ENCODE measurements around the gene DGKI. TPM values are rescaled to one million over a fixed set of nuclear protein-coding genes. Genes with fewer than 3 reads are reported as not detected.
A peak's percentile ranks its signal among the peaks of the same experiment; 100 is the strongest.

The DGKI gene
- total RNA-seq, 4 donors from 2014 or later = 0.42 to 6.2 (median 2.0) TPM

GRCh38 chr7:137619181-137619580, 227.6 kb downstream of the DGKI start:
- TF ChIP-seq EP300 (IDR thresholded peaks at IDR 0.05) = no peak
- Histone ChIP-seq H3K27ac (no peak overlapping the region), H3K27me3 (no peaks in the 10 kb centered on the region), H3K36me3 (no peaks in the 10 kb centered on the region), H3K9me3 (no peaks in the 10 kb centered on the region), H3K4me1 (no peaks in the 10 kb centered on the region), H3K4me3 (no peak overlapping the region)
- no peak for DNase-seq (ENCODE audit: low spot score in 2 of 2)
- WGBS = 80% methylated on average over 1 of the region's 1 CpG

GRCh38 chr7:137618748-137619147, 228.0 kb downstream of the DGKI start:
- Histone ChIP-seq H3K9me3 (no peaks in the 10 kb centered on the region), H3K4me3 (no peak overlapping the region), H3K27me3 (no peaks in the 10 kb centered on the region), H3K4me1 (no peaks in the 10 kb centered on the region), H3K36me3 (no peaks in the 10 kb centered on the region), H3K27ac (no peak overlapping the region)
- 93% methylated on average over 1 of the region's 1 CpG for WGBS
- TF ChIP-seq POLR2AphosphoS5 (IDR thresholded peaks at IDR 0.05) (no peak), POLR2A (IDR thresholded peaks at IDR 0.05) (no peak), EP300 (IDR thresholded peaks at IDR 0.05) (no peak), CTCF (IDR thresholded peaks at IDR 0.05) (no peak)
- no peak for DNase-seq (ENCODE audit: low spot score in 2 of 2)

- TF ChIP-seq POLR2AphosphoS5 (IDR thresholded peaks at IDR 0.05) (no peak), CTCF (IDR thresholded peaks at IDR 0.05) (no peak), EP300 (IDR thresholded peaks at IDR 0.05) (no peak), POLR2A (IDR thresholded peaks at IDR 0.05) (no peak)
- no peak overlapping the region for H3K4me3 ChIP-seq
- WGBS = 88% methylated on average over 3 of the region's 3 CpGs
- peaks cover 8% of the 10 kb centered on the region for H3K27me3 ChIP-seq
- H3K9me3 ChIP-seq = no peaks in the 10 kb centered on the region
- H3K27ac ChIP-seq = no peak overlapping the region
- H3K36me3 ChIP-seq = no peaks in the 10 kb centered on the region
- no peak for DNase-seq (ENCODE audit: low spot score in 2 of 2)
- no peaks in the 10 kb centered on the region for H3K4me1 ChIP-seq
These were observed 233.7 kb downstream of the DGKI start for GRCh38 chr7:137613006-137613525.

GRCh38 chr7:137611606-137612005, 235.2 kb downstream of the DGKI start:
- Histone ChIP-seq H3K4me3 (no peak overlapping the region), H3K27me3 (peaks cover 13% of the 10 kb centered on the region), H3K27ac (no peak overlapping the region), H3K4me1 (no peaks in the 10 kb centered on the region), H3K9me3 (no peaks in the 10 kb centered on the region), H3K36me3 (no peaks in the 10 kb centered on the region)
- DNase-seq (ENCODE audit: low spot score in 2 of 2) = no peak
- WGBS = 50% methylated on average over 2 of the region's 2 CpGs
- no peak for TF ChIP-seq POLR2AphosphoS5 (IDR thresholded peaks at IDR 0.05)

- H3K4me3 ChIP-seq = no peak overlapping the region
- peaks cover 17% of the 10 kb centered on the region for H3K27me3 ChIP-seq
- DNase-seq (ENCODE audit: low spot score in 2 of 2) = no peak
- H3K36me3 ChIP-seq = no peaks in the 10 kb centered on the region
- H3K27ac ChIP-seq = no peak overlapping the region
- TF ChIP-seq CTCF (IDR thresholded peaks at IDR 0.05) = no peak
- 55% methylated on average over 6 of the region's 6 CpGs for WGBS
- H3K9me3 ChIP-seq = no peaks in the 10 kb centered on the region
- no peaks in the 10 kb centered on the region for H3K4me1 ChIP-seq
These were observed 237.3 kb downstream of the DGKI start for GRCh38 chr7:137609500-137609899.

- H3K27me3 ChIP-seq = peaks cover 13% of the 10 kb centered on the region
- 63% methylated on average over 5 of the region's 5 CpGs for WGBS
- no peak for DNase-seq (ENCODE audit: low spot score in 2 of 2)
- TF ChIP-seq EP300 (IDR thresholded peaks at IDR 0.05) (no peak), CTCF (IDR thresholded peaks at IDR 0.05) (peak in 1 of 2 donors; percentile 30)
- H3K27ac ChIP-seq = no peak overlapping the region
- no peak overlapping the region for H3K4me3 ChIP-seq
- no peaks in the 10 kb centered on the region for H3K4me1 ChIP-seq
- no peaks in the 10 kb centered on the region for H3K36me3 ChIP-seq
- H3K9me3 ChIP-seq = no peaks in the 10 kb centered on the region
These were observed 240.6 kb downstream of the DGKI start for GRCh38 chr7:137606061-137606674.

All from suprapubic skin (tissue), 4 donors.